ENCODE data around the gene MAN1C1. TPM values are rescaled to one million over a fixed set of nuclear protein-coding genes. Genes with fewer than 3 reads are reported as not detected.
A peak's percentile ranks its signal among the peaks of the same experiment; 100 is the strongest.

The MAN1C1 gene
- total and polyA plus RNA-seq, 2 donors (not counting 1 experiment from before 2014, with no cell fraction given), result 0.31 to 0.89 TPM

DNA sequence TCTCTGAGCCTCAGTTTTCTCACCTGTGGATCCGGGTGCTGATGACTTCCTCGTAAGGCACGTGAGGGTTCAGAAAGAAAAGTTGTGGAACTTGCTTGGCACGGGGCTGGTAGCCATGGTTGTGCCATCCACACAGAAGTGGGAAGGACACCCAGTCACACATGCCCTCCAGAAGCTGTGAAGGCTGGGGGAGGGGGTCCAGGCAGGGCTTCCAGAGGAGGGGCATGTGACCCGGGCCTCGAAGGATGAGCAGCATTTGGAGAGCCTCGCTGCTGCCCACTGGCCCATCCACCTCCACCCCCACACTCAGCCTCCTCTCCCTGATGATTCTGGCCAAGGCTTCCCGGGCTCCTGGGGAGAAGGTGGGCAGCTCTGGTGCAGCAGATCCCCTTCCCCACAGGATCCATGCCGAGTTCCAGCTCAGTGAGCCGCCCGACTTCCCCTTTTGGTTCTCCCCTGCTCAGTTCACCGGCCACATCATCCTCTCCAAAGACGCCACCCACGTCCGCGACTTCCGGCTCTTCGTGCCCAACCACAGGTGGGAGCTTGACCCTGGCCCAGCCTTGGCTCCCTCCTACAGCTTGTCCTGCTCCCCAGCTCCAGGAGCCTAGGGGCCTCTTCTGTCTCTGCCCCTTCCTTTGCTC lies 192.8 kb downstream of the MAN1C1 start:
- intact Hi-C loops (cut with micrococcal nuclease), result no loop called here
- POLR2A ChIA-PET, result interaction anchor here (0.6 to 1.5 kb wide), 3 partner anchors 8 to 244 kb away, joined by 3 to 4 read pairs (median 3); partner anchors contain the start of gene MTFR1L
- Histone ChIP-seq H3K27me3 (replicated peaks in 1 of 4; ENCODE audit: control extremely low read depth in 1 of 4, control insufficient read depth in 3 of 4, insufficient read depth in 4 of 4, low read length in 3 of 4) (no peaks in the 10 kb centered on the region), H3K9ac (ENCODE audit: low read length) (no peak overlapping the region), H4K20me1 (ENCODE audit: control insufficient read depth, insufficient read depth, low read length, poor library complexity, severe bottlenecking) (no peaks in the 10 kb centered on the region), H3K36me3 (replicated peaks in 1 of 2; ENCODE audit: control extremely low read depth in 1 of 2, control insufficient read depth in 1 of 2, extremely low read depth in 1 of 2, insufficient read depth in 2 of 2, low read length in 1 of 2) (peaks cover 0 to 3% of the 10 kb centered on the region in 2 experiments), H3K79me2 (ENCODE audit: control insufficient read depth, insufficient read depth, low read length) (no peaks in the 10 kb centered on the region), H3K4me1 (ENCODE audit: control insufficient read depth in 2 of 2, insufficient read depth in 2 of 2, low read length in 2 of 2) (peaks cover 11 to 23% of the 10 kb centered on the region in 2 donors), H3K4me2 (replicated peaks; ENCODE audit: low read depth, low read length, poor library complexity, severe bottlenecking) (peak overlapping the region; percentile 50), H3K9me3 (ENCODE audit: control extremely low read depth in 1 of 3, control insufficient read depth in 2 of 3, insufficient read depth in 1 of 3, low read length in 2 of 3) (no peaks in the 10 kb centered on the region), H2AFZ (ENCODE audit: insufficient read depth, low read depth, low read length, poor library complexity, severe bottlenecking) (no peak overlapping the region), H3K4me3 (ENCODE audit: control extremely low read depth in 1 of 5, extremely low read depth in 1 of 5, insufficient read depth in 1 of 5, low read depth in 2 of 5, low read length in 4 of 5) (no peak overlapping the region), H3K27ac (ENCODE audit: low read length in 2 of 2) (no peak overlapping the region)
- CTCF ChIA-PET, result interaction anchor here (1.2 to 6.1 kb wide), 13 partner anchors 8 to 306 kb away, joined by 3 to 59 read pairs (median 7); partner anchors contain the start of genes MTFR1L and SELENON
- Mint-ChIP-seq H3K27ac (peak overlapping the region; percentile 22), H3K27me3 (no peaks in the 10 kb centered on the region), H3K9me3 (ENCODE audit: insufficient read depth) (no peaks in the 10 kb centered on the region), H3K4me3 (peak overlapping the region; percentile 47), H3K4me1 (peaks cover 21% of the 10 kb centered on the region)
- TF ChIP-seq EZH2 (IDR thresholded peaks at IDR 0.05; ENCODE audit: borderline replicate concordance, insufficient read depth, low read depth, low read length, poor library complexity, severe bottlenecking), result no peak
- no peak for TF ChIP-seq CTCF (IDR thresholded peaks at IDR 0.05)
- 42% methylated on average over 16 of the region's 18 CpGs for WGBS (ENCODE audit: insufficient coverage)
- peak; percentile 50 for ATAC-seq (ENCODE audit: low read depth)
- DNase-seq, result peak; percentile 57

GRCh38 chr1:25809929-25810328 lies 193.3 kb downstream of the MAN1C1 start:
- H2AFZ ChIP-seq (ENCODE audit: insufficient read depth, low read depth, low read length, poor library complexity, severe bottlenecking), result no peak overlapping the region
- no peaks in the 10 kb centered on the region for H3K79me2 ChIP-seq (ENCODE audit: control insufficient read depth, insufficient read depth, low read length)
- H3K27me3 Mint-ChIP-seq, result no peaks in the 10 kb centered on the region
- CTCF ChIA-PET, result interaction anchor here (0.9 to 6.1 kb wide), 15 partner anchors 8 to 306 kb away, joined by 3 to 59 read pairs (median 6); partner anchors contain the start of genes MTFR1L and SELENON
- H3K9me3 Mint-ChIP-seq (ENCODE audit: insufficient read depth), result no peaks in the 10 kb centered on the region
- H4K20me1 ChIP-seq (ENCODE audit: control insufficient read depth, insufficient read depth, low read length, poor library complexity, severe bottlenecking), result no peaks in the 10 kb centered on the region
- intact Hi-C loops (cut with micrococcal nuclease), result loop anchor here (5.0 to 10.0 kb wide), 2 partner anchors 408 to 565 kb away; partner anchors contain the start of gene RSRP1
- ATAC-seq (ENCODE audit: low read depth), result no peak
- no peak overlapping the region for H3K9ac ChIP-seq (ENCODE audit: low read length)
- POLR2A ChIA-PET, result interaction anchor here (0.6 to 1.5 kb wide), 3 partner anchors 9 to 245 kb away, joined by 3 to 4 read pairs (median 3); partner anchors contain the start of gene MTFR1L
- no peak overlapping the region for H3K4me3 ChIP-seq (ENCODE audit: control extremely low read depth in 1 of 5, extremely low read depth in 1 of 5, insufficient read depth in 1 of 5, low read depth in 2 of 5, low read length in 4 of 5)
- H3K4me3 Mint-ChIP-seq, result peak overlapping the region; percentile 47
- peaks cover 17% of the 10 kb centered on the region for H3K4me1 Mint-ChIP-seq
- peak overlapping the region; percentile 50 for H3K4me2 ChIP-seq (replicated peaks; ENCODE audit: low read depth, low read length, poor library complexity, severe bottlenecking)
- H3K27me3 ChIP-seq (replicated peaks in 1 of 4; ENCODE audit: control extremely low read depth in 1 of 4, control insufficient read depth in 3 of 4, insufficient read depth in 4 of 4, low read length in 3 of 4), result no peaks in the 10 kb centered on the region
- no peaks in the 10 kb centered on the region for H3K9me3 ChIP-seq (ENCODE audit: control extremely low read depth in 1 of 3, control insufficient read depth in 2 of 3, insufficient read depth in 1 of 3, low read length in 2 of 3)
- DNase-seq, result no peak
- no peak overlapping the region for H3K27ac ChIP-seq (ENCODE audit: low read length in 2 of 2)
- no peak overlapping the region for H3K27ac Mint-ChIP-seq
- 62% methylated on average over 7 of the region's 7 CpGs for WGBS (ENCODE audit: insufficient coverage)
- peaks cover 11 to 23% of the 10 kb centered on the region in 2 donors for H3K4me1 ChIP-seq (ENCODE audit: control insufficient read depth in 2 of 2, insufficient read depth in 2 of 2, low read length in 2 of 2)
- H3K36me3 ChIP-seq (replicated peaks in 1 of 2; ENCODE audit: control extremely low read depth in 1 of 2, control insufficient read depth in 1 of 2, extremely low read depth in 1 of 2, insufficient read depth in 2 of 2, low read length in 1 of 2), result peaks cover 0 to 3% of the 10 kb centered on the region in 2 experiments
- TF ChIP-seq EZH2 (IDR thresholded peaks at IDR 0.05; ENCODE audit: borderline replicate concordance, insufficient read depth, low read depth, low read length, poor library complexity, severe bottlenecking), result no peak
- TF ChIP-seq CTCF (IDR thresholded peaks at IDR 0.05), result no peak
